Upper lobe of left lung (tissue), 6 donors: ENCODE results near the gene SPATA1. TPM values are rescaled to one million over a fixed set of nuclear protein-coding genes. Genes with fewer than 3 reads are reported as not detected.

ENCODE experiments used
- ATAC-seq, 2 donors: fragments of 200-7000 bp; cut with Tn5 transposase; one replicate each; pipeline ENCODE4 v1.9.1; 2022; ENCODE audit warnings: mild to moderate bottlenecking in 2 of 2, moderate library complexity in 2 of 2; ENCODE audit not compliant: low FRiP score in 2 of 2
- DNase-seq, 2 donors: peaks; one replicate each; pipeline ENCODE4 v3.0.0-alpha.2; 2019 to 2020
- H3K27ac ChIP-seq, 4 donors: fragments of 200-600 bp; sonication (generic); one replicate each; pipeline ENCODE4 v1.5.1; 2016 to 2019
- H3K27me3 ChIP-seq, 4 donors: fragments of 200-600 bp; sonication (generic); one replicate each; pipeline ENCODE4 v1.5.1; 2017 to 2019
- H3K36me3 ChIP-seq, 4 donors: fragments of 200-600 bp; sonication (generic); one replicate each; pipeline ENCODE4 v1.5.1; 2016 to 2019
- H3K4me1 ChIP-seq, 4 donors: fragments of 200-600 bp; sonication (generic); one replicate each; pipeline ENCODE4 v1.5.1; 2018 to 2019
- H3K4me3 ChIP-seq, 4 donors: fragments of 200-600 bp; sonication (generic); one replicate each; pipeline ENCODE4 v1.5.1; 2017 to 2019; ENCODE audit warnings: mild to moderate bottlenecking in 2 of 4, moderate library complexity in 1 of 4
- H3K9me3 ChIP-seq, 4 donors: fragments of 200-600 bp; sonication (generic); one replicate each; pipeline ENCODE4 v1.5.1; 2018 to 2019
- CTCF ChIP-seq, 6 experiments: fragments of 450-650 bp in 4 of 6; fragments of 200-600 bp in 2 of 6; sonication (generic) in 2 of 6; IDR thresholded peaks; one replicate each; pipeline ENCODE4 v1.5.1; 2016 to 2019; ENCODE audit warnings: antibody characterized with exemption in 6 of 6
- EP300 ChIP-seq, 4 donors: sonication (generic); formaldehyde crosslinking; IDR thresholded peaks; one replicate each; pipeline ENCODE4 v1.5.1; 2017; ENCODE audit warnings: antibody characterized with exemption in 4 of 4, control low read depth in 2 of 4
- POLR2A ChIP-seq, 4 donors: fragments of 450-650 bp; IDR thresholded peaks; one replicate each; pipeline ENCODE4 v1.5.1; 2016 to 2017; ENCODE audit warnings: antibody characterized with exemption in 4 of 4, mild to moderate bottlenecking in 2 of 4
- POLR2AphosphoS5 ChIP-seq, 2 donors: sonication (generic); formaldehyde crosslinking; IDR thresholded peaks; one replicate each; pipeline ENCODE4 v1.5.1; 2017; ENCODE audit warnings: antibody characterized with exemption in 2 of 2
- WGBS, 2 donors: methylation state at CpG; one replicate each; pipeline ENCODE4 v1.1.5; 2017 to 2018; 5-methylcytosine and 5-hydroxymethylcytosine counted together
- total RNA-seq, 6 donors: library from RNA; depleted of rRNA in 4 of 6; stranded (reverse); fragments of >200 nt in 4 of 6; gene quantifications; one replicate each; pipeline versions ENCODE4 v1.1.0 to v1.2.1, GENCODE V29; 2016 to 2021
- donor health status: DM: no; HTN: no; CAD: no; lungs with moderate emphysema.
- donor health status: DM: no; HTN: yes; CAD: no; lungs with severe emphysema.

Gene SPATA1
- total RNA-seq, 6 donors from 2014 or later = 1.4 to 19.9 (median 1.7) TPM; not detected in 1

GRCh38 chr1:84615790-84616189 lies 109.6 kb downstream of the SPATA1 start:
- TF ChIP-seq POLR2AphosphoS5 (IDR thresholded peaks at IDR 0.05) (no peak), CTCF (IDR thresholded peaks at IDR 0.05) (no peak), EP300 (IDR thresholded peaks at IDR 0.05) (no peak), POLR2A (IDR thresholded peaks at IDR 0.05) (no peak)
- H3K4me3 ChIP-seq = no peak overlapping the region
- no peak overlapping the region for H3K27ac ChIP-seq
- ATAC-seq (no peak), DNase-seq (no peak)
- no peaks in the 10 kb centered on the region for H3K27me3 ChIP-seq
- H3K36me3 ChIP-seq = no peaks in the 10 kb centered on the region
- peaks cover 0 to 11% (median 9%) of the 10 kb centered on the region in 4 donors for H3K9me3 ChIP-seq
- peaks cover 4 to 17% (median 8%) of the 10 kb centered on the region in 4 donors for H3K4me1 ChIP-seq
- WGBS, 2 donors = 62 to 80% methylated on average over 1 of the region's 1 CpG

Other genes starting within 250 kb of the SPATA1 start
- 1 to 10 TPM in 2 of 6 donors, under 1 TPM in 2, not detected in 2; 0.71 to 1.9 (median 0.90) TPM for gene SAMD13, start 204.7 kb upstream of the SPATA1 start, total RNA-seq
- gene DNASE2B, start 107.9 kb upstream of the SPATA1 start, total RNA-seq = 10 to 100 TPM in 2 of 6 donors, 1 to 10 TPM in 3, not detected in 1; 1.5 to 14.7 (median 5.5) TPM
- 10 to 100 TPM; 12.2 to 46.4 (median 25.4) TPM for gene RPF1, start 27.1 kb upstream of the SPATA1 start, total RNA-seq
- gene GNG5, start 195 bp downstream of the SPATA1 start, total RNA-seq = 100 to 1,000 TPM in 3 of 6 donors, 10 to 100 TPM in 3; 54.5 to 151 (median 102) TPM
- 10 to 100 TPM in 5 of 6 donors, 1 to 10 TPM in 1; 3.0 to 24.7 (median 19.0) TPM for gene CTBS, start 68.1 kb downstream of the SPATA1 start, total RNA-seq
- gene SSX2IP, start 184.1 kb downstream of the SPATA1 start, total RNA-seq = 10 to 100 TPM in 1 of 6 donors, 1 to 10 TPM in 5; 2.1 to 15.0 (median 5.4) TPM